ENCODE measurements around the gene PPIF. TPM values are rescaled to one million over a fixed set of nuclear protein-coding genes. Genes with fewer than 3 reads are reported as not detected.

The PPIF gene
- total RNA-seq, 1 experiment from 2014 or later = 59.0 TPM

DNA sequence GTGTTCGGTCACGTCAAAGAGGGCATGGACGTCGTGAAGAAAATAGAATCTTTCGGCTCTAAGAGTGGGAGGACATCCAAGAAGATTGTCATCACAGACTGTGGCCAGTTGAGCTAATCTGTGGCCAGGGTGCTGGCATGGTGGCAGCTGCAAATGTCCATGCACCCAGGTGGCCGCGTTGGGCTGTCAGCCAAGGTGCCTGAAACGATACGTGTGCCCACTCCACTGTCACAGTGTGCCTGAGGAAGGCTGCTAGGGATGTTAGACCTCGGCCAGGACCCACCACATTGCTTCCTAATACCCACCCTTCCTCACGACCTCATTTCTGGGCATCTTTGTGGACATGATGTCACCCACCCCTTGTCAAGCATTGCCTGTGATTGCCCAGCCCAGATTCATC is 6.5 kb downstream of the PPIF start:
- CTCF ChIA-PET = interaction anchor here (0.6 kb wide), 1 partner anchor 678 kb away, joined by 3 read pairs; no protein-coding TSS in a partner anchor
- Histone ChIP-seq H3K27ac (ENCODE audit: low read length) (no peak overlapping the region), H3K9me3 (ENCODE audit: control insufficient read depth, insufficient read depth, low read depth, low read length) (no peaks in the 10 kb centered on the region), H3K36me3 (ENCODE audit: control insufficient read depth, insufficient read depth, low read length) (peaks cover 2% of the 10 kb centered on the region; the same call in 1 of the 2 replicates), H3K27me3 (ENCODE audit: control insufficient read depth, insufficient read depth, low read length) (no peaks in the 10 kb centered on the region), H3K4me3 (ENCODE audit: low read depth in 2 of 2, low read length in 2 of 2) (no peak overlapping the region), H3K4me1 (ENCODE audit: control insufficient read depth, insufficient read depth, low read length) (peaks cover 3% of the 10 kb centered on the region)
- BruUV-seq (replicated peaks) = no TSS peak
- intact Hi-C loops (cut with micrococcal nuclease; ENCODE audit: unreplicated experiment) = no loop called here
- TF ChIP-seq, protein P1, sequence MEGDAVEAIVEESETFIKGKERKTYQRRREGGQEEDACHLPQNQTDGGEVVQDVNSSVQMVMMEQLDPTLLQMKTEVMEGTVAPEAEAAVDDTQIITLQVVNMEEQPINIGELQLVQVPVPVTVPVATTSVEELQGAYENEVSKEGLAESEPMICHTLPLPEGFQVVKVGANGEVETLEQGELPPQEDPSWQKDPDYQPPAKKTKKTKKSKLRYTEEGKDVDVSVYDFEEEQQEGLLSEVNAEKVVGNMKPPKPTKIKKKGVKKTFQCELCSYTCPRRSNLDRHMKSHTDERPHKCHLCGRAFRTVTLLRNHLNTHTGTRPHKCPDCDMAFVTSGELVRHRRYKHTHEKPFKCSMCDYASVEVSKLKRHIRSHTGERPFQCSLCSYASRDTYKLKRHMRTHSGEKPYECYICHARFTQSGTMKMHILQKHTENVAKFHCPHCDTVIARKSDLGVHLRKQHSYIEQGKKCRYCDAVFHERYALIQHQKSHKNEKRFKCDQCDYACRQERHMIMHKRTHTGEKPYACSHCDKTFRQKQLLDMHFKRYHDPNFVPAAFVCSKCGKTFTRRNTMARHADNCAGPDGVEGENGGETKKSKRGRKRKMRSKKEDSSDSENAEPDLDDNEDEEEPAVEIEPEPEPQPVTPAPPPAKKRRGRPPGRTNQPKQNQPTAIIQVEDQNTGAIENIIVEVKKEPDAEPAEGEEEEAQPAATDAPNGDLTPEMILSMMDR (IDR thresholded peaks at IDR 0.05) = no peak
- no peak for TF ChIP-seq TCF7L2 (IDR thresholded peaks at IDR 0.05; ENCODE audit: low read depth, low read length)
- no peak for TF ChIP-seq SIN3A (IDR thresholded peaks at IDR 0.05; ENCODE audit: borderline replicate concordance, insufficient read depth, low read depth, low read length)
- no peak for TF ChIP-seq POLR2AphosphoS5 (IDR thresholded peaks at IDR 0.05; ENCODE audit: low read depth, low read length)
- TF ChIP-seq, protein P2, sequence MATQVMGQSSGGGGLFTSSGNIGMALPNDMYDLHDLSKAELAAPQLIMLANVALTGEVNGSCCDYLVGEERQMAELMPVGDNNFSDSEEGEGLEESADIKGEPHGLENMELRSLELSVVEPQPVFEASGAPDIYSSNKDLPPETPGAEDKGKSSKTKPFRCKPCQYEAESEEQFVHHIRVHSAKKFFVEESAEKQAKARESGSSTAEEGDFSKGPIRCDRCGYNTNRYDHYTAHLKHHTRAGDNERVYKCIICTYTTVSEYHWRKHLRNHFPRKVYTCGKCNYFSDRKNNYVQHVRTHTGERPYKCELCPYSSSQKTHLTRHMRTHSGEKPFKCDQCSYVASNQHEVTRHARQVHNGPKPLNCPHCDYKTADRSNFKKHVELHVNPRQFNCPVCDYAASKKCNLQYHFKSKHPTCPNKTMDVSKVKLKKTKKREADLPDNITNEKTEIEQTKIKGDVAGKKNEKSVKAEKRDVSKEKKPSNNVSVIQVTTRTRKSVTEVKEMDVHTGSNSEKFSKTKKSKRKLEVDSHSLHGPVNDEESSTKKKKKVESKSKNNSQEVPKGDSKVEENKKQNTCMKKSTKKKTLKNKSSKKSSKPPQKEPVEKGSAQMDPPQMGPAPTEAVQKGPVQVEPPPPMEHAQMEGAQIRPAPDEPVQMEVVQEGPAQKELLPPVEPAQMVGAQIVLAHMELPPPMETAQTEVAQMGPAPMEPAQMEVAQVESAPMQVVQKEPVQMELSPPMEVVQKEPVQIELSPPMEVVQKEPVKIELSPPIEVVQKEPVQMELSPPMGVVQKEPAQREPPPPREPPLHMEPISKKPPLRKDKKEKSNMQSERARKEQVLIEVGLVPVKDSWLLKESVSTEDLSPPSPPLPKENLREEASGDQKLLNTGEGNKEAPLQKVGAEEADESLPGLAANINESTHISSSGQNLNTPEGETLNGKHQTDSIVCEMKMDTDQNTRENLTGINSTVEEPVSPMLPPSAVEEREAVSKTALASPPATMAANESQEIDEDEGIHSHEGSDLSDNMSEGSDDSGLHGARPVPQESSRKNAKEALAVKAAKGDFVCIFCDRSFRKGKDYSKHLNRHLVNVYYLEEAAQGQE (IDR thresholded peaks at IDR 0.05; ENCODE audit: insufficient read depth in 1 of 2, low read depth in 2 of 2, low read length in 1 of 2) = no peak
- DNase-seq (ENCODE audit: low read depth, low spot score) = no peak
- POLR2A ChIA-PET = no interaction called here
- ATAC-seq = no peak
- in situ Hi-C loops (cut with HindIII; ENCODE audit: low pct_unique_long_range_greater_than_20kb, low sequenced_read_pairs) = no loop called here

DNA sequence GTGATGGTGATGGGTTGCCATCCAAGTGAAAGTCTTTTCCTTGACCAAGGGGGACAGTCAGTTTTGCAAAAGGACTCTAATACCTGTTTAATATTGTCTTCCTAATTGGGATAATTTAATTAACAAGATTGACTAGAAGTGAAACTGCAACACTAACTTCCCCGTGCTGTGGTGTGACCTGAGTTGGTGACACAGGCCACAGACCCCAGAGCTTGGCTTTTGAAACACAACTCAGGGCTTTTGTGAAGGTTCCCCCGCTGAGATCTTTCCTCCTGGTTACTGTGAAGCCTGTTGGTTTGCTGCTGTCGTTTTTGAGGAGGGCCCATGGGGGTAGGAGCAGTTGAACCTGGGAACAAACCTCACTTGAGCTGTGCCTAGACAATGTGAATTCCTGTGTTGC is 6.9 kb downstream of the PPIF start:
- POLR2A ChIA-PET = interaction anchor here (0.7 kb wide), 1 partner anchor 106 kb away, joined by 3 read pairs; no protein-coding TSS in a partner anchor
- Histone ChIP-seq H3K4me3 (ENCODE audit: low read depth in 2 of 2, low read length in 2 of 2) (no peak overlapping the region), H3K9me3 (ENCODE audit: control insufficient read depth, insufficient read depth, low read depth, low read length) (no peaks in the 10 kb centered on the region), H3K27me3 (ENCODE audit: control insufficient read depth, insufficient read depth, low read length) (no peaks in the 10 kb centered on the region), H3K36me3 (ENCODE audit: control insufficient read depth, insufficient read depth, low read length) (peaks cover 2% of the 10 kb centered on the region; the same call in 1 of the 2 replicates), H3K4me1 (ENCODE audit: control insufficient read depth, insufficient read depth, low read length) (no peaks in the 10 kb centered on the region), H3K27ac (ENCODE audit: low read length) (no peak overlapping the region)
- TF ChIP-seq POLR2AphosphoS5 (IDR thresholded peaks at IDR 0.05; ENCODE audit: low read depth, low read length) = no peak
- TF ChIP-seq, protein P2 (IDR thresholded peaks at IDR 0.05; ENCODE audit: insufficient read depth in 1 of 2, low read depth in 2 of 2, low read length in 1 of 2) = no peak
- no peak for TF ChIP-seq SIN3A (IDR thresholded peaks at IDR 0.05; ENCODE audit: borderline replicate concordance, insufficient read depth, low read depth, low read length)
- TF ChIP-seq, protein P1 (IDR thresholded peaks at IDR 0.05) = no peak
- TF ChIP-seq TCF7L2 (IDR thresholded peaks at IDR 0.05; ENCODE audit: low read depth, low read length) = no peak
- intact Hi-C loops (cut with micrococcal nuclease; ENCODE audit: unreplicated experiment) = no loop called here
- no peak for ATAC-seq
- CTCF ChIA-PET = no interaction called here
- BruUV-seq (replicated peaks) = TSS peak; percentile 49
- in situ Hi-C loops (cut with HindIII; ENCODE audit: low pct_unique_long_range_greater_than_20kb, low sequenced_read_pairs) = no loop called here
- DNase-seq (ENCODE audit: low read depth, low spot score) = no peak

All from Panc1 (cell line).